ENCODE measurements around the gene TRIM37.
"Not testable (repeated sequence)": the region's sequence is repeated elsewhere in the genome, so short reads cannot be mapped to it uniquely, and the experiment has no call there.

The TRIM37 gene

GRCh38 chr17:59106463-59107305, at the start of gene TRIM37:
TSS of gene TRIM37 (minus strand) at chr17:59106880. CDS start at chr17:59106461, 419 bp downstream.
- DNase-seq (ENCODE audit: low read depth in 2 of 2) = peak; percentile 96

- DNase-seq (ENCODE audit: low read depth in 2 of 2) = no peak
Observed at GRCh38 chr17:59155439-59156177, 48.9 kb upstream of the TRIM37 start, which contains the start of gene PRR11. TSS of gene PRR11 (plus strand) at chr17:59155746. CDS start at chr17:59169753, 14,007 bp downstream.

GRCh38 chr17:59154721-59155438, 48.2 kb upstream of the TRIM37 start, which contains the start of gene SKA2:
TSS of gene SKA2 (minus strand) at chr17:59155186. CDS start at chr17:59155163, 23 bp downstream.
- peak; percentile 100 for DNase-seq (ENCODE audit: low read depth in 2 of 2)

GRCh38 chr17:59154292-59154720, 47.6 kb upstream of the TRIM37 start:
- no peak for DNase-seq (ENCODE audit: low read depth in 2 of 2)

- DNase-seq (ENCODE audit: low read depth in 2 of 2) = no peak
Observed at GRCh38 chr17:59152925-59153324, 46.2 kb upstream of the TRIM37 start.

- DNase-seq (ENCODE audit: low read depth in 2 of 2) = no peak
Observed at GRCh38 chr17:59151591-59151990, 44.9 kb upstream of the TRIM37 start.

GRCh38 chr17:59151006-59151405, 44.3 kb upstream of the TRIM37 start:
- no peak for DNase-seq (ENCODE audit: low read depth in 2 of 2)

- DNase-seq (ENCODE audit: low read depth in 2 of 2) = no peak
Observed at GRCh38 chr17:59149841-59150511, 43.3 kb upstream of the TRIM37 start.

GRCh38 chr17:59149051-59149450, 42.4 kb upstream of the TRIM37 start:
- no peak for DNase-seq (ENCODE audit: low read depth in 2 of 2)

GRCh38 chr17:59145571-59146096, 39.0 kb upstream of the TRIM37 start:
- no peak for DNase-seq (ENCODE audit: low read depth in 2 of 2)

- no peak for DNase-seq (ENCODE audit: low read depth in 2 of 2)
Observed at GRCh38 chr17:59141860-59142259, 35.2 kb upstream of the TRIM37 start.

- DNase-seq (ENCODE audit: low read depth in 2 of 2) = no peak
Observed at GRCh38 chr17:59139939-59140338, 33.3 kb upstream of the TRIM37 start.

GRCh38 chr17:59138339-59138738, 31.7 kb upstream of the TRIM37 start:
- not testable (repeated sequence) for DNase-seq (ENCODE audit: low read depth in 2 of 2)

- DNase-seq (ENCODE audit: low read depth in 2 of 2) = no peak
Observed at GRCh38 chr17:59131131-59131530, 24.5 kb upstream of the TRIM37 start.

GRCh38 chr17:59129814-59130213, 23.1 kb upstream of the TRIM37 start:
- no peak for DNase-seq (ENCODE audit: low read depth in 2 of 2)

GRCh38 chr17:59126809-59127417, 20.2 kb upstream of the TRIM37 start:
- no peak for DNase-seq (ENCODE audit: low read depth in 2 of 2)

GRCh38 chr17:59124665-59125064, 18.0 kb upstream of the TRIM37 start:
- no peak for DNase-seq (ENCODE audit: low read depth in 2 of 2)

GRCh38 chr17:59121901-59122480, 15.3 kb upstream of the TRIM37 start:
- DNase-seq (ENCODE audit: low read depth in 2 of 2) = no peak

- DNase-seq (ENCODE audit: low read depth in 2 of 2) = no peak
Observed at GRCh38 chr17:59115474-59115873, 8.8 kb upstream of the TRIM37 start.

- no peak for DNase-seq (ENCODE audit: low read depth in 2 of 2)
Observed at GRCh38 chr17:59111539-59111938, 4.9 kb upstream of the TRIM37 start.

Measured in fibroblast of skin of left biceps (primary cell).